GM12878 (cell line): Measurements from ENCODE around the gene TRAF7.

ENCODE experiments used
- POLR2A ChIP-seq: IDR thresholded peaks from 2 replicates; pipeline ENCODE4 v1.6.1; 2011; ENCODE audit warnings: low read depth, mild to moderate bottlenecking, low read length
- ZNF24 ChIP-seq: fragments of 450-650 bp; IDR thresholded peaks from 2 replicates; pipeline ENCODE4 v1.6.1; 2017; ENCODE audit warnings: antibody characterized with exemption, mild to moderate bottlenecking
- TF ChIP-seq, protein P1 (sequence below), 3 experiments: IDR thresholded peaks in 2 of 3; conservative IDR thresholded peaks in 1 of 3; 2 replicates each; pipeline ENCODE4 v1.5.1; 2011; ENCODE audit warnings: low read depth in 3 of 3, low read length in 3 of 3, mild to moderate bottlenecking in 3 of 3, control low read depth in 2 of 3, moderate library complexity in 2 of 3, inconsistent platforms in 1 of 3, mixed read lengths in 1 of 3; ENCODE audit not compliant: control insufficient read depth in 2 of 3, insufficient read depth in 1 of 3; ENCODE audit errors: extremely low read depth in 1 of 3
- TF ChIP-seq, protein P2 (sequence below): fragments of 450-650 bp; IDR thresholded peaks from 2 replicates; pipeline ENCODE4 v1.6.1; 2017; ENCODE audit warnings: mild to moderate bottlenecking

DNA sequence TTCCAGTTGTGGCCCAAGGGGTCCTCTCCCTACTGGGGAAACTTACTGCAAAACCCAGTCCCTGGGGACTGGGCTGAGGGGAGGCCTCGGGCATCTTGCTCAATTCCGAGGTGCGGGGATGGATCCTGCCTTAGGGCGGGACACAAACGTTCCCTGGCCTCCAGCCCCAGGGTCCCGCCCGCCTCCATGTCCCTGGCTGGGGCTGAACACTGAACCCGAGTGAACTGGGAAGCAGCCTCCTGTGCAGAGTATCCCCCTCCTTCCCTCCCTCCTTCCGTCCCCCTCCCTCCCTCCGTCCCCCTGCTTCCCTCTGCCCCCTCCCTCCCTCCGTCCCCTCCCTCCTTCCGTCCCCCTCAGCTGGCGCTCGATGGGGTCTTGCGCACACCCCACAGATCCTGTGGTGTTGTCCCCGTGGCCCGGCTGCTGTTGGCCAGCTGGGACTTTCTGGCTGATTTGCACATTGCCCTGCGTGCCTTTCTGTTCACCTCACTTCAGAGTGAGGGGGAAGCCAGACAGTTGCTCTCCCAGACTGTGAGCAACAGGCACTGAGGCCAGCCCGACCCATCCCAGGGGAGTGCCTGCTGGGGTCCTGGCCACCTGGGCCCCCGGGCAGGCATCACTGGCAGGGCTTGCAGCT lies 5.5 kb downstream of the TRAF7 start:
- TF ChIP-seq, protein P1, sequence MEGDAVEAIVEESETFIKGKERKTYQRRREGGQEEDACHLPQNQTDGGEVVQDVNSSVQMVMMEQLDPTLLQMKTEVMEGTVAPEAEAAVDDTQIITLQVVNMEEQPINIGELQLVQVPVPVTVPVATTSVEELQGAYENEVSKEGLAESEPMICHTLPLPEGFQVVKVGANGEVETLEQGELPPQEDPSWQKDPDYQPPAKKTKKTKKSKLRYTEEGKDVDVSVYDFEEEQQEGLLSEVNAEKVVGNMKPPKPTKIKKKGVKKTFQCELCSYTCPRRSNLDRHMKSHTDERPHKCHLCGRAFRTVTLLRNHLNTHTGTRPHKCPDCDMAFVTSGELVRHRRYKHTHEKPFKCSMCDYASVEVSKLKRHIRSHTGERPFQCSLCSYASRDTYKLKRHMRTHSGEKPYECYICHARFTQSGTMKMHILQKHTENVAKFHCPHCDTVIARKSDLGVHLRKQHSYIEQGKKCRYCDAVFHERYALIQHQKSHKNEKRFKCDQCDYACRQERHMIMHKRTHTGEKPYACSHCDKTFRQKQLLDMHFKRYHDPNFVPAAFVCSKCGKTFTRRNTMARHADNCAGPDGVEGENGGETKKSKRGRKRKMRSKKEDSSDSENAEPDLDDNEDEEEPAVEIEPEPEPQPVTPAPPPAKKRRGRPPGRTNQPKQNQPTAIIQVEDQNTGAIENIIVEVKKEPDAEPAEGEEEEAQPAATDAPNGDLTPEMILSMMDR (IDR thresholded peaks at IDR 0.05 in 2 of 3, conservative IDR thresholded peaks at IDR 0.05 in 1 of 3; ENCODE audit: control insufficient read depth in 2 of 3, extremely low read depth in 1 of 3, insufficient read depth in 1 of 3, low read depth in 3 of 3, low read length in 3 of 3): no peak
- TF ChIP-seq POLR2A (no peak), ZNF24 (no peak)
- TF ChIP-seq, protein P2, sequence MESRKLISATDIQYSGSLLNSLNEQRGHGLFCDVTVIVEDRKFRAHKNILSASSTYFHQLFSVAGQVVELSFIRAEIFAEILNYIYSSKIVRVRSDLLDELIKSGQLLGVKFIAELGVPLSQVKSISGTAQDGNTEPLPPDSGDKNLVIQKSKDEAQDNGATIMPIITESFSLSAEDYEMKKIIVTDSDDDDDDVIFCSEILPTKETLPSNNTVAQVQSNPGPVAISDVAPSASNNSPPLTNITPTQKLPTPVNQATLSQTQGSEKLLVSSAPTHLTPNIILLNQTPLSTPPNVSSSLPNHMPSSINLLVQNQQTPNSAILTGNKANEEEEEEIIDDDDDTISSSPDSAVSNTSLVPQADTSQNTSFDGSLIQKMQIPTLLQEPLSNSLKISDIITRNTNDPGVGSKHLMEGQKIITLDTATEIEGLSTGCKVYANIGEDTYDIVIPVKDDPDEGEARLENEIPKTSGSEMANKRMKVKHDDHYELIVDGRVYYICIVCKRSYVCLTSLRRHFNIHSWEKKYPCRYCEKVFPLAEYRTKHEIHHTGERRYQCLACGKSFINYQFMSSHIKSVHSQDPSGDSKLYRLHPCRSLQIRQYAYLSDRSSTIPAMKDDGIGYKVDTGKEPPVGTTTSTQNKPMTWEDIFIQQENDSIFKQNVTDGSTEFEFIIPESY: no peak
